H1 (cell line): ENCODE data around the gene ADD2. TPM values are rescaled to one million over a fixed set of nuclear protein-coding genes. Genes with fewer than 3 reads are reported as not detected.

Experiments used
- BACH1 ChIP-seq: IDR thresholded peaks from 2 replicates; pipeline ENCODE4 v1.6.1; 2012; ENCODE audit warnings: low read length, improper control_type of control experiment
- BCL11A ChIP-seq, 2 experiments: IDR thresholded peaks; one replicate each; pipeline ENCODE4 v1.6.1; 2011; ENCODE audit warnings: low read depth in 2 of 2, low read length in 2 of 2, mild to moderate bottlenecking in 2 of 2
- CBX8 ChIP-seq: fragments of 300-800, 300-1000 bp; sonication (generic); IDR thresholded peaks from 2 replicates; pipeline ENCODE4 v1.7.1; 2016; ENCODE audit warnings: low read depth, low read length, borderline replicate concordance
- CHD1 ChIP-seq: IDR thresholded peaks from 2 replicates; pipeline ENCODE4 v1.6.1; 2012; ENCODE audit warnings: low read depth, low read length, improper control_type of control experiment
- CHD2 ChIP-seq: IDR thresholded peaks from 2 replicates; pipeline ENCODE4 v1.6.1; 2012; ENCODE audit warnings: low read length, improper control_type of control experiment
- EZH2 ChIP-seq: fragments of 200-600 bp; sonication (generic); IDR thresholded peaks from 2 replicates; pipeline ENCODE4 v1.7.1; 2012; ENCODE audit warnings: low read depth, mild to moderate bottlenecking, moderate library complexity, low read length, inconsistent platforms; ENCODE audit not compliant: severe bottlenecking
- HDAC2 ChIP-seq, 2 experiments: fragments of 300-600 bp in 1 of 2; sonication (generic) in 1 of 2; IDR thresholded peaks; 2 replicates each; pipeline ENCODE4 v1.6.1; 2011 to 2012; ENCODE audit warnings: low read depth in 2 of 2, low read length in 2 of 2, mild to moderate bottlenecking in 2 of 2, moderate library complexity in 2 of 2, borderline replicate concordance in 1 of 2, inconsistent platforms in 1 of 2
- HDAC6 ChIP-seq: IDR thresholded peaks from one replicate; pipeline ENCODE4 v1.7.1; 2012; ENCODE audit warnings: low read depth, mild to moderate bottlenecking, inconsistent platforms, low read length, moderate library complexity
- KDM1A ChIP-seq: fragments of 200-600, 300-600 bp; sonication (generic); IDR thresholded peaks from 2 replicates; pipeline ENCODE4 v1.7.1; 2016; ENCODE audit warnings: mild to moderate bottlenecking, low read length, borderline replicate concordance
- NANOG ChIP-seq: IDR thresholded peaks from 2 replicates; pipeline ENCODE4 v1.6.1; 2011; ENCODE audit warnings: low read length, low read depth, mild to moderate bottlenecking, inconsistent platforms; ENCODE audit not compliant: insufficient read depth, poor library complexity, severe bottlenecking
- NRF1 ChIP-seq: IDR thresholded peaks from 2 replicates; pipeline ENCODE4 v1.6.1; 2011; ENCODE audit warnings: mild to moderate bottlenecking, low read depth, low read length, improper control_type of control experiment
- PHF8 ChIP-seq: fragments of 200-600 bp; sonication (generic); conservative IDR thresholded peaks from 2 replicates; pipeline ENCODE4 v1.7.1; 2012; ENCODE audit warnings: low read depth, mild to moderate bottlenecking, inconsistent platforms, low read length, moderate library complexity
- POU5F1 ChIP-seq: IDR thresholded peaks from 2 replicates; pipeline ENCODE4 v1.6.1; 2011; ENCODE audit warnings: low read depth, mild to moderate bottlenecking, low read length, moderate library complexity
- RXRA ChIP-seq: IDR thresholded peaks from 2 replicates; pipeline ENCODE4 v1.6.1; 2011; ENCODE audit warnings: low read depth, mild to moderate bottlenecking, low read length, moderate library complexity; ENCODE audit not compliant: insufficient read depth
- SIRT6 ChIP-seq: IDR thresholded peaks from one replicate; pipeline ENCODE4 v1.7.1; 2012; ENCODE audit warnings: low read length, inconsistent platforms
- SIX5 ChIP-seq: IDR thresholded peaks from 2 replicates; pipeline ENCODE4 v1.6.1; 2011; ENCODE audit warnings: mild to moderate bottlenecking, low read depth, low read length
- SP2 ChIP-seq: IDR thresholded peaks from 2 replicates; pipeline ENCODE4 v1.6.1; 2012; ENCODE audit warnings: mild to moderate bottlenecking, low read length, inconsistent platforms
- SRF ChIP-seq: IDR thresholded peaks from 2 replicates; pipeline ENCODE4 v1.6.1; 2011; ENCODE audit warnings: mild to moderate bottlenecking, low read depth, low read length, moderate library complexity
- SUZ12 ChIP-seq: fragments of 200-600 bp; sonication (generic); IDR thresholded peaks from 2 replicates; pipeline ENCODE4 v1.6.1; 2012; ENCODE audit warnings: mild to moderate bottlenecking, inconsistent platforms, low read length, moderate library complexity, mixed read lengths
- TAF1 ChIP-seq: IDR thresholded peaks from 2 replicates; pipeline ENCODE4 v1.6.1; 2011; ENCODE audit warnings: mild to moderate bottlenecking, low read depth, low read length
- YY1 ChIP-seq: IDR thresholded peaks from 2 replicates; pipeline ENCODE4 v1.6.1; 2011; ENCODE audit warnings: low read depth, mild to moderate bottlenecking, low read length
- polyA plus RNA-seq, 7 experiments: library from polyadenylated mRNA; depleted of rRNA in 3 of 7; stranded (reverse) in 5 of 7; unstranded in 2 of 7; fragments of >200 nt in 5 of 7; fragments of 200-250 nt in 2 of 7; gene quantifications; 1 replicate in 5 of 7; 2 replicates in 1 of 7; 4 replicates in 1 of 7; pipeline versions ENCODE4 v1.2.1 to v1.2.3, GENCODE V29; 2011 to 2013; ENCODE audit warnings: missing spikeins in 2 of 7, mixed read lengths in 2 of 7
- total RNA-seq: library from RNA; stranded (reverse); fragmentation: NEBNext Ultra II Directional; extraction: Animal tissue kit (Norgen Biotek cat#: 25700); gene quantifications from 2 replicates; pipeline ENCODE4 v1.2.1, GENCODE V29; 2021
- TF ChIP-seq, protein P1 (sequence below), 3 experiments: IDR thresholded peaks; 1 replicate in 2 of 3; 2 replicates in 1 of 3; pipeline versions ENCODE4 v1.5.1 to v1.6.1; 2011; ENCODE audit warnings: low read length in 3 of 3, mild to moderate bottlenecking in 3 of 3, inconsistent platforms in 2 of 3, low read depth in 1 of 3, moderate library complexity in 1 of 3; ENCODE audit not compliant: insufficient read depth in 1 of 3; ENCODE audit errors: control extremely low read depth in 1 of 3
- TF ChIP-seq, protein P2 (sequence below): IDR thresholded peaks from 2 replicates; pipeline ENCODE4 v1.6.1; 2012; ENCODE audit warnings: inconsistent platforms

Gene ADD2
- total and polyA plus RNA-seq, 2 of the 8 experiments (the other 6 are each of a cell fraction or from before 2014, with no cell fraction given): 58.5 to 170 TPM

DNA sequence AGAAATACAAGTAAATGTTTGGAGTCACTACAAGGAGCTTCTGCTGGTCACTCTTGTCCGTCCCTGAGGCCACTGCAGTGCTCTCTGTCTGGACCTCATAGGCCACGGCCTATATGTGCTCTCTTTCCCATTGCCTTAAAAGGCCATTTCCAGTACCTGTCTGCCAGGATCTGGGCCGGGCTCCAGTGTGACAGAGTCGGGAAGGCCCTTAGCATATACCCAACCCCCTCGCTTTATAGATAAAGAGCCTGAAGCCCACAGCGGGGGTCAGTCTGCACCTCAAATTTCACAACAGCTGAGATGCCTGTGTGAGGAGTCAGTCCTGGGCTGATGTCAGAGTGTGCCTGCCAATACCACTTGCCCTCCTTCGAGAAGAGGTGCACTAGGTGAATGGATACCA, 39.9 kb downstream of the ADD2 start (continued):
- TF ChIP-seq, protein P1, sequence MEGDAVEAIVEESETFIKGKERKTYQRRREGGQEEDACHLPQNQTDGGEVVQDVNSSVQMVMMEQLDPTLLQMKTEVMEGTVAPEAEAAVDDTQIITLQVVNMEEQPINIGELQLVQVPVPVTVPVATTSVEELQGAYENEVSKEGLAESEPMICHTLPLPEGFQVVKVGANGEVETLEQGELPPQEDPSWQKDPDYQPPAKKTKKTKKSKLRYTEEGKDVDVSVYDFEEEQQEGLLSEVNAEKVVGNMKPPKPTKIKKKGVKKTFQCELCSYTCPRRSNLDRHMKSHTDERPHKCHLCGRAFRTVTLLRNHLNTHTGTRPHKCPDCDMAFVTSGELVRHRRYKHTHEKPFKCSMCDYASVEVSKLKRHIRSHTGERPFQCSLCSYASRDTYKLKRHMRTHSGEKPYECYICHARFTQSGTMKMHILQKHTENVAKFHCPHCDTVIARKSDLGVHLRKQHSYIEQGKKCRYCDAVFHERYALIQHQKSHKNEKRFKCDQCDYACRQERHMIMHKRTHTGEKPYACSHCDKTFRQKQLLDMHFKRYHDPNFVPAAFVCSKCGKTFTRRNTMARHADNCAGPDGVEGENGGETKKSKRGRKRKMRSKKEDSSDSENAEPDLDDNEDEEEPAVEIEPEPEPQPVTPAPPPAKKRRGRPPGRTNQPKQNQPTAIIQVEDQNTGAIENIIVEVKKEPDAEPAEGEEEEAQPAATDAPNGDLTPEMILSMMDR (IDR thresholded peaks at IDR 0.05; ENCODE audit: control extremely low read depth in 1 of 3, insufficient read depth in 1 of 3, low read depth in 1 of 3, low read length in 3 of 3): no peak
- TF ChIP-seq NANOG: no peak
- no peak for TF ChIP-seq NRF1
- no peak for TF ChIP-seq BCL11A (IDR thresholded peaks at IDR 0.05; ENCODE audit: low read depth in 2 of 2, low read length in 2 of 2)
- TF ChIP-seq SUZ12: no peak
- no peak for TF ChIP-seq RXRA
- peak; percentile 42; the same call in 1 of the 2 replicates for TF ChIP-seq TAF1
- TF ChIP-seq EZH2: no peak
- TF ChIP-seq POU5F1: no peak
- TF ChIP-seq HDAC6: no peak
- no peak for TF ChIP-seq YY1
- TF ChIP-seq KDM1A: no peak
- no peak for TF ChIP-seq SP2
- no peak for TF ChIP-seq HDAC2 (IDR thresholded peaks at IDR 0.05; ENCODE audit: borderline replicate concordance in 1 of 2, low read depth in 2 of 2, low read length in 2 of 2)
- no peak for TF ChIP-seq SIX5
- TF ChIP-seq, protein P2, sequence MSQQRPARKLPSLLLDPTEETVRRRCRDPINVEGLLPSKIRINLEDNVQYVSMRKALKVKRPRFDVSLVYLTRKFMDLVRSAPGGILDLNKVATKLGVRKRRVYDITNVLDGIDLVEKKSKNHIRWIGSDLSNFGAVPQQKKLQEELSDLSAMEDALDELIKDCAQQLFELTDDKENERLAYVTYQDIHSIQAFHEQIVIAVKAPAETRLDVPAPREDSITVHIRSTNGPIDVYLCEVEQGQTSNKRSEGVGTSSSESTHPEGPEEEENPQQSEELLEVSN: no peak
- TF ChIP-seq BACH1: no peak
- TF ChIP-seq SRF: peak; percentile 98
- no peak for TF ChIP-seq CBX8
- TF ChIP-seq CHD2: no peak
- TF ChIP-seq PHF8: no peak
- no peak for TF ChIP-seq CHD1
- no peak for TF ChIP-seq SIRT6
